Skeletal muscle tissue (tissue), 4 donors: ENCODE results near the gene CDC42EP4. TPM values are rescaled to one million over a fixed set of nuclear protein-coding genes. Genes with fewer than 3 reads are reported as not detected.
A peak's percentile ranks its signal among the peaks of the same experiment; 100 is the strongest.

Experiments used
- H3K27ac ChIP-seq: one replicate; pipeline ENCODE4 v1.7.0; 2013; ENCODE audit warnings: mild to moderate bottlenecking, low read depth, low read length, inconsistent platforms
- H3K27me3 ChIP-seq, 3 donors: one replicate each; pipeline ENCODE4 v1.7.0; 2013; ENCODE audit warnings: low read length in 3 of 3; ENCODE audit not compliant: control insufficient read depth in 3 of 3, insufficient read depth in 3 of 3
- H3K36me3 ChIP-seq, 3 donors: one replicate each; pipeline ENCODE4 v1.7.0; 2013; ENCODE audit warnings: low read length in 3 of 3; ENCODE audit not compliant: control insufficient read depth in 3 of 3, insufficient read depth in 3 of 3
- H3K4me1 ChIP-seq, 3 donors: one replicate each; pipeline ENCODE4 v1.7.0; 2013; ENCODE audit warnings: low read length in 3 of 3, mild to moderate bottlenecking in 3 of 3; ENCODE audit not compliant: control insufficient read depth in 3 of 3, insufficient read depth in 3 of 3
- H3K4me3 ChIP-seq, 3 donors: one replicate each; pipeline ENCODE4 v1.7.0; 2013; ENCODE audit warnings: low read length in 3 of 3
- H3K9ac ChIP-seq, 3 donors: one replicate each; pipeline ENCODE4 v1.7.0; 2013; ENCODE audit warnings: low read length in 3 of 3, mild to moderate bottlenecking in 3 of 3, moderate library complexity in 2 of 3, low read depth in 1 of 3
- H3K9me3 ChIP-seq, 3 donors: one replicate each; pipeline ENCODE4 v1.7.0; 2013; ENCODE audit warnings: low read length in 3 of 3; ENCODE audit not compliant: control insufficient read depth in 3 of 3
- total RNA-seq: library from RNA; depleted of rRNA; stranded (reverse); fragments of >200 nt; gene quantifications from one replicate; pipeline ENCODE4 v1.2.3, GENCODE V29; 2014
- donor health status: Osteomylitis.

CDC42EP4 gene
- total RNA-seq, 1 donor from 2014 or later = 18.8 TPM

DNA sequence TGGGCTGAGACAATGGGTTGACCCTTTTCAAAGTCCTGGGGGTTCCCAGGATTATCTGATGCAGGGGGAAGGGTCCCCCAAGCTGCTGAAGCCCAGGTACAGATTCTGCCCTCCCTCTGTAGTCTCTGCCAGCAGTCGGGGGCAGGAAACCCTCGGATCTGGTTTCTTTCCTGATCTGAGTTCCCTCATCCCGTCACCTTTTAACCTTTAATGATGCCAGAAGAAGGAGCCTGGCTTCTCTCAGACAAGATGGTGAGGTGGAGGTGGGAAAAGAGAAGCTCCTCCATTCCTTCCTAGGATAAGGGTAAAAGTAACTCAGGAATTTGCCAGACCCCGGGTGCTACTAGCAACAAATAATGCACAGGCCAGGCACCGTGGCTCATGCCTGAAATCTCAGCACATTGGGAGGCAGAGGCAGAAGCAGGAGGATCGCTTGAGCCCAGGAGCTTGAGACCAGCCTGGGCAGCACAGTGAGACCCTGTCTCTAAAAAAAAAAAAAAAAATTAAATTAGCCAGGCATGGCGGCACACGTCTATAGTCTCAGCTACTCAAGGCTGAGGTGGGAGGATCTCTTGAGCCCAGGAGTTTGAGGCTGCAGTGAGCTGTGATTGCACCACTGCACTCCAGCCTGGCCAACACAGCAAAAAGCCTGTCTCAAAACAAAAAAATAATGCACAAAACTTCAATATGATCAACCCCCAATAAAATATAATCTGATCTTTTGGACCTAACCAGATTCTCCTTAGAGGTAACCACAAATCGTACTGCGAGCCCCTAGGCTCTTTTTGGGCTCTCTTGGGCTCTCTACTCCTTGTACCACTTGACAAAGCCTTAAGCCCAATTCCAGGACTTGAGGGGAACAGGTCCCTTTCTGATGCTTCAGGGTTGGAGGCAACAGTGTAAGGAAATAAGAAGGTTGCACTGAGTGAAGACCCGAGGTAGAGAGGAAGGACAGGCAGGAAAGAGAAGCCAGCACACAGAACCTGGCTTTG is 5.7 kb downstream of the CDC42EP4 start:
- peak overlapping the region; percentile 83 for H3K27ac ChIP-seq
- no peaks in the 10 kb centered on the region for H3K9me3 ChIP-seq
- H3K36me3 ChIP-seq = peaks cover 0 to 3% (median 0%) of the 10 kb centered on the region in 3 donors
- peaks cover 47 to 63% (median 59%) of the 10 kb centered on the region in 3 donors for H3K4me1 ChIP-seq
- peak overlapping the region; percentile 66 to 71 (median 68) for H3K4me3 ChIP-seq
- H3K9ac ChIP-seq = peak overlapping the region; percentile 69 to 82 (median 72)
- peaks cover 0 to 2% (median 0%) of the 10 kb centered on the region in 3 donors for H3K27me3 ChIP-seq

DNA sequence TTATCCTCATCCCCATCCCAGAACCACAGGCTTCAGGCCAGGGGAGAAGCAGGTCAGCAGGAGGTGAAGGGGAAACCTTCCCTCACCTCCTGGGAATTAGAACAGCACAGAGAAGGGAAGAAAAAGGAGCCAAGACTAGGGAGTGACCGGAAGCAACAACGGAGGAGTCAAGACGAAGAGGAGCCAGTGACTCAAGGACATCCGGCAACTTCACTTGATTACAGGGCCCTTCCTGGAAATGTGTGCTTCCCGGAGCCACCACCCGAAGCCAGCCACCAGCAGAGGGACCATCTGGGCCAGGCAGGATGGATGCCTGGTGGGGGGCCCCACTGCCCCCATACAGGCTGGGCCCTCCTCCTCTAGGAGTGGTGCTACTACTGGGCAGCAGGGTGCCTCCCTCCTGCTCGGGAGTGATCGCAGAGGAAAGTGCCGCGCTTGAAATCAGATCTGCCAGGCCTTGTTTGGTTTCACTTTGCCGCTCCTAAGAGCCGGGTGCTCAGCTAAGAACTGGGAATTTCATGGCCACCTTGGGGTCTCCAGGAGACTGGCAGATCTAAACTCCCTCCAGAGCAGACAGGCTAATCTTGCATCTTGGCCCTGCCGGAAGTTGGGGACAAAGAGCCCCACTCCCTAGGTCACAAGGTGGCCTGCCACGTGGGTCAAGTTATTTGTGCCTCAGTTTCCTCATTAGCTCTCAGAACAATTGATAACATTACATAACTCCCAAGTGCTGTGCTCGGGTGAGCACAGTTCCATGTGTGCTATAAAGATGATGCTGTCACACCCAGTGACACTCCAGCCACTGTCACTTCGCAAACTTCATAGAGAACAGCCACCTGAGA is 6.6 kb downstream of the CDC42EP4 start:
- Histone ChIP-seq H3K9me3 (no peaks in the 10 kb centered on the region), H3K27me3 (peaks cover 0 to 2% (median 0%) of the 10 kb centered on the region in 3 donors), H3K36me3 (peaks cover 0 to 3% (median 0%) of the 10 kb centered on the region in 3 donors), H3K27ac (peak overlapping the region; percentile 83), H3K4me1 (peaks cover 47 to 60% (median 59%) of the 10 kb centered on the region in 3 donors), H3K9ac (peak overlapping the region; percentile 69 to 82 (median 72)), H3K4me3 (peak overlapping the region; percentile 66 to 71 (median 68))

DNA sequence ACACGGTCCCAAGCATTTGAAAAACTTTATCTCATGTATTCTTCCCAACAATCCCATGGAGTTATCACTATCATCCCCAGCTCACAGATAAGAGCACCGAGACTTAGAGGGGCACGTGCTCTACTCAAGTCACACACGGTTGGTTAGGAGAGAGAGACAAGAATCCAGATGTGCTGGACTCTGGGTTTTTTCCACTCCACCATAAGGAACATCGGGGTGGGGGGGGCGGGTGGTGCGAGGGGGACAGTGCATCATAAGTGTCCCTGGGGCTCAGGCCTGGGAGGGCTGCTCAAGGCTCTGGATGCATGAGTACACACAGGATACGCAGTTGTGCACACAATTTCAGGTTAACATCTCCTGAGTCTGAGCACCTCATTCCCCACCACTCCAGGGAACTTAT is 7.4 kb downstream of the CDC42EP4 start:
- peaks cover 0 to 2% (median 0%) of the 10 kb centered on the region in 3 donors for H3K27me3 ChIP-seq
- H3K9me3 ChIP-seq = no peaks in the 10 kb centered on the region
- peaks cover 0 to 3% (median 0%) of the 10 kb centered on the region in 3 donors for H3K36me3 ChIP-seq
- peaks cover 45 to 60% (median 58%) of the 10 kb centered on the region in 3 donors for H3K4me1 ChIP-seq
- H3K9ac ChIP-seq = peak overlapping the region in 2 of 3 donors; percentile 72 to 82
- H3K4me3 ChIP-seq = peak overlapping the region; percentile 66 to 71 (median 68)
- H3K27ac ChIP-seq = peak overlapping the region; percentile 83

- Histone ChIP-seq H3K9ac (no peak overlapping the region), H3K27me3 (peaks cover 0 to 2% (median 0%) of the 10 kb centered on the region in 3 donors), H3K36me3 (peaks cover 0 to 3% (median 0%) of the 10 kb centered on the region in 3 donors), H3K27ac (no peak overlapping the region), H3K9me3 (no peaks in the 10 kb centered on the region), H3K4me3 (no peak overlapping the region), H3K4me1 (peaks cover 44 to 57% (median 57%) of the 10 kb centered on the region in 3 donors)
These were observed 9.6 kb downstream of the CDC42EP4 start for GRCh38 chr17:73302189-73302588.

- Histone ChIP-seq H3K27ac (no peak overlapping the region), H3K9me3 (no peaks in the 10 kb centered on the region), H3K9ac (no peak overlapping the region), H3K27me3 (no peaks in the 10 kb centered on the region), H3K4me3 (no peak overlapping the region), H3K4me1 (peaks cover 36 to 49% (median 49%) of the 10 kb centered on the region in 3 donors), H3K36me3 (no peaks in the 10 kb centered on the region)
These were observed 10.4 kb downstream of the CDC42EP4 start for GRCh38 chr17:73301369-73301768.

DNA sequence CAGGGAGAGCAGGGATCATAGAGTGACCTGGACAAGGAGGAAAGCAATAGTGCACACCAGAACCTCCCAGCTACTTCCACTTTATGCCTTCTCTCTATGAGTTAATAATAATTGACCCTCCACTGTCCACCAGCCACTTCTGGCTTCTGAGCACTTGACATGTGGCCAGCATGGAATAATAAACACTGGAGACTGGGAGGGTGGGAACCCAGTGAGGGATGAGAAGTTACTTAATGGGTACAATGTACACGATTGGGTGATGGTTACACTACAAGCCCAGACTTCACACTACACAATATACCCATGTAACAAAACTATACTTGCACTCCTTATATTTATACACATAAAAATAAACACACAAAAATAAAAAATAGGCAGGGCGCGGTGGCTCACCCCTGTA is 11.4 kb downstream of the CDC42EP4 start:
- no peaks in the 10 kb centered on the region for H3K27me3 ChIP-seq
- no peaks in the 10 kb centered on the region for H3K36me3 ChIP-seq
- no peak overlapping the region for H3K9ac ChIP-seq
- no peaks in the 10 kb centered on the region for H3K9me3 ChIP-seq
- no peak overlapping the region for H3K27ac ChIP-seq
- H3K4me3 ChIP-seq = no peak overlapping the region
- peaks cover 27 to 40% (median 39%) of the 10 kb centered on the region in 3 donors for H3K4me1 ChIP-seq

GRCh38 chr17:73297934-73298861 is 13.6 kb downstream of the CDC42EP4 start:
- H3K36me3 ChIP-seq = no peaks in the 10 kb centered on the region
- H3K9ac ChIP-seq = peak overlapping the region in 2 of 3 donors; percentile 63 to 65
- H3K27me3 ChIP-seq = no peaks in the 10 kb centered on the region
- H3K4me3 ChIP-seq = peak overlapping the region in 1 of 3 donors; percentile 0
- H3K4me1 ChIP-seq = peaks cover 13 to 33% (median 32%) of the 10 kb centered on the region in 3 donors
- H3K27ac ChIP-seq = peak overlapping the region; percentile 15
- no peaks in the 10 kb centered on the region for H3K9me3 ChIP-seq

DNA sequence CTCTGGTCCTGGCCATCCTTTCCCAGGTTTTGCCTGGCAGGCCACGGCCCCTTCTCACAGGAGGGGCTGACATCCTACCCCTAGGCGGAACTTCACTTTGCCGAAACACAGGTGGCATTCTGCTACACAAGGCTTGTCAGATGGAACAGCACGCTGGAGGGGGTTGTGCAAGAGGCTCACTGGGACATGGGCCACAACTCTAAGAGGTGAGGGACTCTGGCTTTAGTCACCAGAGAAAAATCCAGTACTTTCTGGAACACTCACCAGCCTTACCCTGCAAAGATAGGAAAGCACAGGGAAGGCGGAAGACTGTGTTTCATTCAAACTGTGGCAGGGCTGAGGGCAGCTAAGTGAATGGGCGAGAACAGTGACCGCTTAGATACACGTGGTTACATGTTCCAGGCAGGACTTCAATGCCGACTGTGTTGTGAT is 18.3 kb downstream of the CDC42EP4 start:
- Histone ChIP-seq H3K27ac (peak overlapping the region; percentile 91), H3K4me1 (peaks cover 37 to 61% (median 59%) of the 10 kb centered on the region in 3 donors), H3K9ac (peak overlapping the region in 2 of 3 donors; percentile 12 to 62), H3K36me3 (no peaks in the 10 kb centered on the region), H3K27me3 (no peaks in the 10 kb centered on the region), H3K4me3 (peak overlapping the region in 1 of 3 donors; percentile 6), H3K9me3 (no peaks in the 10 kb centered on the region)

DNA sequence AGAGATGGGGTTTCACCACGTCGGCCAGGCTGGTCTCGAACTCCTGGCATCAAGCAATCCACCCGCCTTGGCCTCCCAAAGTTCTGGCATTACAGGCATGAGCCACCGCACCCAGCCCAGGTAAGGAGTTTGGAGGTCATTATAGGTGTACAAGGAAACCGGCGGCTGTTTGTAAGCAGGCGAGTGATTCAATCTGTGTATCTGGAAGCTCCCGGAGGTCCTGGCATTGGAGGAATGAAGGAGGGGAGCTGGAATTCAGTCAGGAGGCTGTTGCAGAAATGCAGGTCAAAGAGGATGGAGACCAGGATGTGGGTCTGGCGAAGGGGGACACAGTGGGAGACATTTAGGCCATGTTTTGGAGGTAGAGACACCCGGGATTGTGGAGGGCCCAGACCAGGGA is 18.8 kb downstream of the CDC42EP4 start:
- Histone ChIP-seq H3K27me3 (no peaks in the 10 kb centered on the region), H3K27ac (peak overlapping the region; percentile 91), H3K4me1 (peaks cover 32 to 61% (median 55%) of the 10 kb centered on the region in 3 donors), H3K9ac (peak overlapping the region in 2 of 3 donors; percentile 12 to 62), H3K4me3 (no peak overlapping the region), H3K36me3 (no peaks in the 10 kb centered on the region), H3K9me3 (no peaks in the 10 kb centered on the region)
